A549 (cell line): ENCODE results near the gene METTL25B.

Experiments used
- CEBPB ChIP-seq, 2 experiments: fragments of >200 bp in 1 of 2; sonication (Bioruptor Twin) in 1 of 2; formaldehyde crosslinking in 1 of 2; IDR thresholded peaks; 2 replicates each; pipeline ENCODE4 v1.6.1; 2012 to 2016
- CTCF ChIP-seq: fragments of >200 bp; sonication (Bioruptor Twin); formaldehyde crosslinking; IDR thresholded peaks from 3 replicates; pipeline ENCODE4 v1.5.1; 2016
- E2F6 ChIP-seq: IDR thresholded peaks from 2 replicates; pipeline ENCODE4 v1.6.1; 2012; ENCODE audit warnings: low read depth, borderline replicate concordance
- ESRRA ChIP-seq: fragments of 150-350 bp; IDR thresholded peaks from 2 replicates; pipeline ENCODE4 v1.6.1; 2014; ENCODE audit warnings: mild to moderate bottlenecking, low read length, borderline replicate concordance
- MAZ ChIP-seq: fragments of 150-350 bp; IDR thresholded peaks from 2 replicates; pipeline ENCODE4 v1.6.1; 2014; ENCODE audit warnings: antibody characterized with exemption, low read depth, low read length, borderline replicate concordance
- MYC ChIP-seq: IDR thresholded peaks from 2 replicates; pipeline ENCODE4 v1.6.1; 2012; ENCODE audit warnings: mild to moderate bottlenecking, inconsistent platforms, low read length, improper control_type of control experiment, borderline replicate concordance
- NPAS2 ChIP-seq: fragments of 250-450 bp; sonication (Bioruptor Pico); IDR thresholded peaks from 2 replicates; pipeline ENCODE4 v1.8.0; 2022; ENCODE audit warnings: mild to moderate bottlenecking, moderate library complexity, borderline replicate concordance
- POLR2A ChIP-seq: IDR thresholded peaks from 2 replicates; pipeline ENCODE4 v1.6.1; 2012; ENCODE audit warnings: mild to moderate bottlenecking, low read length
- POLR2AphosphoS2 ChIP-seq: conservative IDR thresholded peaks from 2 replicates; pipeline ENCODE4 v1.6.1; 2012; ENCODE audit warnings: low read length, improper control_type of control experiment, inconsistent platforms
- RNF2 ChIP-seq: fragments of 200-600 bp; sonication (generic); IDR thresholded peaks from 2 replicates; pipeline ENCODE4 v1.6.1; 2016; ENCODE audit warnings: low read depth, mild to moderate bottlenecking, antibody characterized with exemption, moderate library complexity, borderline replicate concordance
- TF ChIP-seq, protein P1 (sequence below): fragments of >200 bp; sonication (Bioruptor Twin); formaldehyde crosslinking; IDR thresholded peaks from 3 replicates; pipeline ENCODE4 v1.6.1; 2016

DNA sequence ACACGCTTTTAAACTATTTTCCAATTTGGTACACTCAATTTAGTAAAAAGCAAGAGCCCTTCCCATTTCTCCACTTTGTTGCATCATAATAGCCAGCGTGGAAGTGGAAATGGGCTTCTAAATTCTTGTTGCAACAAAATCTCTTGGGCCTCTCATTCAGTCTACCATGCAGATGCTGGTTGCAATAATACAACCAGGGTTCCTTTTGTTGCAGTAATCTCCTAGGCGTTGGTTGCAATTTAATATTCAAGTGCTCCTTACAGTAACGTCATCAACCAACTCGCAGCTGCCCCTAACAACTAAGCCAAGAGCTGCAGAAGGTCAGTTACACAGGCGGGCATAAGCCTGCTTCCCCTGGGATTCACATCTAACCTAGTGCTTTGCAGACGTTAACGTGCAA lies 25.9 kb downstream of the METTL25B start:
- TF ChIP-seq CEBPB (IDR thresholded peaks at IDR 0.05) (no peak), POLR2A (no peak), RNF2 (no peak), POLR2AphosphoS2 (no peak), CTCF (no peak), MYC (no peak), MAZ (no peak), NPAS2 (CRISPR knock-in tag) (no peak), ESRRA (no peak), E2F6 (no peak)
- TF ChIP-seq, protein P1, sequence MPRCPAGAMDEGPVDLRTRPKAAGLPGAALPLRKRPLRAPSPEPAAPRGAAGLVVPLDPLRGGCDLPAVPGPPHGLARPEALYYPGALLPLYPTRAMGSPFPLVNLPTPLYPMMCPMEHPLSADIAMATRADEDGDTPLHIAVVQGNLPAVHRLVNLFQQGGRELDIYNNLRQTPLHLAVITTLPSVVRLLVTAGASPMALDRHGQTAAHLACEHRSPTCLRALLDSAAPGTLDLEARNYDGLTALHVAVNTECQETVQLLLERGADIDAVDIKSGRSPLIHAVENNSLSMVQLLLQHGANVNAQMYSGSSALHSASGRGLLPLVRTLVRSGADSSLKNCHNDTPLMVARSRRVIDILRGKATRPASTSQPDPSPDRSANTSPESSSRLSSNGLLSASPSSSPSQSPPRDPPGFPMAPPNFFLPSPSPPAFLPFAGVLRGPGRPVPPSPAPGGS: no peak
